ENCODE results near the gene MINDY4.

The MINDY4 gene

GRCh38 chr7:30817371-30817767 is 46.2 kb downstream of the MINDY4 start:
- no peak for DNase-seq (ENCODE audit: low spot score)
- Histone ChIP-seq H2BK12ac (ENCODE audit: low read length) (no peak overlapping the region), H3K27me3 (ENCODE audit: control insufficient read depth in 3 of 3, insufficient read depth in 3 of 3, low read depth in 1 of 3, low read length in 3 of 3) (no peaks in the 10 kb centered on the region), H2BK15ac (ENCODE audit: low read length) (no peak overlapping the region), H3K79me1 (ENCODE audit: low read depth, low read length) (peaks cover 2% of the 10 kb centered on the region), H3K4ac (ENCODE audit: low read length) (no peak overlapping the region), H2AK5ac (ENCODE audit: low read depth, low read length) (no peak overlapping the region), H3K4me3 (ENCODE audit: low read length in 2 of 2) (no peak overlapping the region), H3K4me1 (ENCODE audit: control insufficient read depth in 2 of 2, insufficient read depth in 1 of 2, low read depth in 1 of 2, low read length in 2 of 2) (no peaks in the 10 kb centered on the region), H3K36me3 (replicated peaks in 1 of 2; ENCODE audit: control insufficient read depth in 2 of 2, insufficient read depth in 2 of 2, low read length in 2 of 2) (no peaks in the 10 kb centered on the region), H4K8ac (ENCODE audit: low read depth, low read length) (no peak overlapping the region), H3K4me2 (ENCODE audit: insufficient read depth, low read length, poor library complexity, severe bottlenecking) (no peak overlapping the region), H3K9ac (ENCODE audit: low read depth, low read length, poor library complexity) (no peak overlapping the region), H2AFZ (ENCODE audit: low read length) (no peak overlapping the region), H3K18ac (ENCODE audit: low read length) (no peak overlapping the region), H4K91ac (ENCODE audit: low read depth, low read length, poor library complexity) (no peak overlapping the region), H3K27ac (replicated peaks; ENCODE audit: low read length) (no peak overlapping the region), H3K14ac (ENCODE audit: low read length) (no peak overlapping the region), H2BK5ac (ENCODE audit: low read length) (no peak overlapping the region), H2BK120ac (ENCODE audit: low read depth, low read length) (no peak overlapping the region), H3K23ac (ENCODE audit: low read depth, low read length, poor library complexity) (no peak overlapping the region), H3K9me3 (replicated peaks in 1 of 2; ENCODE audit: control insufficient read depth in 2 of 2, insufficient read depth in 1 of 2, low read depth in 1 of 2, low read length in 2 of 2) (no peaks in the 10 kb centered on the region)
- no CpG with 5 or more reads among the region's 7 CpGs for WGBS, 2 donors (ENCODE audit: extremely low coverage in 2 of 2, insufficient read length in 2 of 2, insufficient replicate concordance in 1 of 2)

- DNase-seq (ENCODE audit: low spot score) = no peak
- Histone ChIP-seq H3K4me2 (ENCODE audit: insufficient read depth, low read length, poor library complexity, severe bottlenecking) (no peak overlapping the region), H3K4me3 (ENCODE audit: low read length in 2 of 2) (no peak overlapping the region), H2AFZ (ENCODE audit: low read length) (no peak overlapping the region), H3K4me1 (ENCODE audit: control insufficient read depth in 2 of 2, insufficient read depth in 1 of 2, low read depth in 1 of 2, low read length in 2 of 2) (peaks cover 0 to 1% of the 10 kb centered on the region in 2 donors), H3K27me3 (ENCODE audit: control insufficient read depth in 3 of 3, insufficient read depth in 3 of 3, low read depth in 1 of 3, low read length in 3 of 3) (no peaks in the 10 kb centered on the region), H3K4ac (ENCODE audit: low read length) (no peak overlapping the region), H3K9ac (ENCODE audit: low read depth, low read length, poor library complexity) (no peak overlapping the region), H4K91ac (ENCODE audit: low read depth, low read length, poor library complexity) (no peak overlapping the region), H2AK5ac (ENCODE audit: low read depth, low read length) (no peak overlapping the region), H3K23ac (ENCODE audit: low read depth, low read length, poor library complexity) (no peak overlapping the region), H4K8ac (ENCODE audit: low read depth, low read length) (no peak overlapping the region), H2BK120ac (ENCODE audit: low read depth, low read length) (no peak overlapping the region), H3K27ac (replicated peaks; ENCODE audit: low read length) (no peak overlapping the region), H3K79me1 (ENCODE audit: low read depth, low read length) (no peaks in the 10 kb centered on the region), H3K9me3 (replicated peaks in 1 of 2; ENCODE audit: control insufficient read depth in 2 of 2, insufficient read depth in 1 of 2, low read depth in 1 of 2, low read length in 2 of 2) (no peaks in the 10 kb centered on the region), H2BK15ac (ENCODE audit: low read length) (no peak overlapping the region), H3K14ac (ENCODE audit: low read length) (no peak overlapping the region), H2BK5ac (ENCODE audit: low read length) (no peak overlapping the region), H3K36me3 (replicated peaks in 1 of 2; ENCODE audit: control insufficient read depth in 2 of 2, insufficient read depth in 2 of 2, low read length in 2 of 2) (peaks cover 0 to 2% of the 10 kb centered on the region in 2 donors), H3K18ac (ENCODE audit: low read length) (no peak overlapping the region), H2BK12ac (ENCODE audit: low read length) (no peak overlapping the region)
- no CpG with 5 or more reads among the region's 6 CpGs for WGBS, 2 donors (ENCODE audit: extremely low coverage in 2 of 2, insufficient read length in 2 of 2, insufficient replicate concordance in 1 of 2)
Measured at GRCh38 chr7:30824821-30825720, 53.9 kb downstream of the MINDY4 start.

- no peak overlapping the region for H2BK12ac ChIP-seq (ENCODE audit: low read length)
- H3K9ac ChIP-seq (ENCODE audit: low read depth, low read length, poor library complexity) = no peak overlapping the region
- H2AFZ ChIP-seq (ENCODE audit: low read length) = no peak overlapping the region
- DNase-seq (ENCODE audit: low spot score) = no peak
- no peak overlapping the region for H2AK5ac ChIP-seq (ENCODE audit: low read depth, low read length)
- no peak overlapping the region for H2BK15ac ChIP-seq (ENCODE audit: low read length)
- H3K4me2 ChIP-seq (ENCODE audit: insufficient read depth, low read length, poor library complexity, severe bottlenecking) = no peak overlapping the region
- no CpG with 5 or more reads among the region's 7 CpGs for WGBS, 2 donors (ENCODE audit: extremely low coverage in 2 of 2, insufficient read length in 2 of 2, insufficient replicate concordance in 1 of 2)
- H3K14ac ChIP-seq (ENCODE audit: low read length) = no peak overlapping the region
- no peak overlapping the region for H3K18ac ChIP-seq (ENCODE audit: low read length)
- peaks cover 0 to 1% of the 10 kb centered on the region in 2 donors for H3K4me1 ChIP-seq (ENCODE audit: control insufficient read depth in 2 of 2, insufficient read depth in 1 of 2, low read depth in 1 of 2, low read length in 2 of 2)
- H2BK5ac ChIP-seq (ENCODE audit: low read length) = no peak overlapping the region
- H3K9me3 ChIP-seq (replicated peaks in 1 of 2; ENCODE audit: control insufficient read depth in 2 of 2, insufficient read depth in 1 of 2, low read depth in 1 of 2, low read length in 2 of 2) = no peaks in the 10 kb centered on the region
- peaks cover 0 to 2% of the 10 kb centered on the region in 2 donors for H3K36me3 ChIP-seq (replicated peaks in 1 of 2; ENCODE audit: control insufficient read depth in 2 of 2, insufficient read depth in 2 of 2, low read length in 2 of 2)
- no peak overlapping the region for H3K4ac ChIP-seq (ENCODE audit: low read length)
- H4K8ac ChIP-seq (ENCODE audit: low read depth, low read length) = no peak overlapping the region
- H3K23ac ChIP-seq (ENCODE audit: low read depth, low read length, poor library complexity) = no peak overlapping the region
- no peak overlapping the region for H3K27ac ChIP-seq (replicated peaks; ENCODE audit: low read length)
- no peaks in the 10 kb centered on the region for H3K79me1 ChIP-seq (ENCODE audit: low read depth, low read length)
- no peak overlapping the region for H4K91ac ChIP-seq (ENCODE audit: low read depth, low read length, poor library complexity)
- H3K27me3 ChIP-seq (ENCODE audit: control insufficient read depth in 3 of 3, insufficient read depth in 3 of 3, low read depth in 1 of 3, low read length in 3 of 3) = no peaks in the 10 kb centered on the region
- H3K4me3 ChIP-seq (ENCODE audit: low read length in 2 of 2) = no peak overlapping the region
- no peak overlapping the region for H2BK120ac ChIP-seq (ENCODE audit: low read depth, low read length)
Measured at GRCh38 chr7:30826181-30826580, 55.0 kb downstream of the MINDY4 start.

- no peak overlapping the region for H3K4me2 ChIP-seq (ENCODE audit: insufficient read depth, low read length, poor library complexity, severe bottlenecking)
- no peak for DNase-seq (ENCODE audit: low spot score)
- H3K4me1 ChIP-seq (ENCODE audit: control insufficient read depth in 2 of 2, insufficient read depth in 1 of 2, low read depth in 1 of 2, low read length in 2 of 2) = peaks cover 0 to 1% of the 10 kb centered on the region in 2 donors
- H3K27me3 ChIP-seq (ENCODE audit: control insufficient read depth in 3 of 3, insufficient read depth in 3 of 3, low read depth in 1 of 3, low read length in 3 of 3) = no peaks in the 10 kb centered on the region
- no peak overlapping the region for H2BK120ac ChIP-seq (ENCODE audit: low read depth, low read length)
- no peak overlapping the region for H3K4ac ChIP-seq (ENCODE audit: low read length)
- no peak overlapping the region for H2BK5ac ChIP-seq (ENCODE audit: low read length)
- H3K18ac ChIP-seq (ENCODE audit: low read length) = no peak overlapping the region
- H3K36me3 ChIP-seq (replicated peaks in 1 of 2; ENCODE audit: control insufficient read depth in 2 of 2, insufficient read depth in 2 of 2, low read length in 2 of 2) = peaks cover 0 to 5% of the 10 kb centered on the region in 2 donors
- H3K9me3 ChIP-seq (replicated peaks in 1 of 2; ENCODE audit: control insufficient read depth in 2 of 2, insufficient read depth in 1 of 2, low read depth in 1 of 2, low read length in 2 of 2) = peaks cover 6 to 12% of the 10 kb centered on the region in 2 donors
- no peak overlapping the region for H3K27ac ChIP-seq (replicated peaks; ENCODE audit: low read length)
- H2BK12ac ChIP-seq (ENCODE audit: low read length) = no peak overlapping the region
- no peaks in the 10 kb centered on the region for H3K79me1 ChIP-seq (ENCODE audit: low read depth, low read length)
- H4K91ac ChIP-seq (ENCODE audit: low read depth, low read length, poor library complexity) = no peak overlapping the region
- no peak overlapping the region for H3K23ac ChIP-seq (ENCODE audit: low read depth, low read length, poor library complexity)
- no peak overlapping the region for H2BK15ac ChIP-seq (ENCODE audit: low read length)
- no CpG with 5 or more reads among the region's 9 CpGs for WGBS, 2 donors (ENCODE audit: extremely low coverage in 2 of 2, insufficient read length in 2 of 2, insufficient replicate concordance in 1 of 2)
- no peak overlapping the region for H2AK5ac ChIP-seq (ENCODE audit: low read depth, low read length)
- no peak overlapping the region for H3K14ac ChIP-seq (ENCODE audit: low read length)
- no peak overlapping the region for H3K4me3 ChIP-seq (ENCODE audit: low read length in 2 of 2)
- no peak overlapping the region for H2AFZ ChIP-seq (ENCODE audit: low read length)
- H4K8ac ChIP-seq (ENCODE audit: low read depth, low read length) = no peak overlapping the region
- no peak overlapping the region for H3K9ac ChIP-seq (ENCODE audit: low read depth, low read length, poor library complexity)
Measured at GRCh38 chr7:30828591-30828990, 57.4 kb downstream of the MINDY4 start.
